Lower leg skin (tissue), 4 donors: Measurements from ENCODE around the gene COL15A1. TPM values are rescaled to one million over a fixed set of nuclear protein-coding genes. Genes with fewer than 3 reads are reported as not detected.

ENCODE experiments used
- DNase-seq, 2 donors: peaks; one replicate each; pipeline ENCODE4 v3.0.0-alpha.2; 2019; ENCODE audit warnings: low spot score in 2 of 2
- H3K4me3 ChIP-seq: fragments of 200-600 bp; sonication (generic); 2 replicates; pipeline ENCODE4 v1.5.1; 2017; ENCODE audit warnings: mild to moderate bottlenecking, low read depth; ENCODE audit not compliant: poor library complexity, severe bottlenecking
- CTCF ChIP-seq, 3 donors: fragments of 450-650 bp; IDR thresholded peaks; one replicate each; pipeline ENCODE4 v1.5.1; 2016; ENCODE audit warnings: antibody characterized with exemption in 3 of 3, mild to moderate bottlenecking in 3 of 3, moderate library complexity in 2 of 3
- POLR2A ChIP-seq, 2 donors: fragments of 450-650 bp; IDR thresholded peaks; one replicate each; pipeline ENCODE4 v1.6.1; 2016 to 2017; ENCODE audit warnings: antibody characterized with exemption in 2 of 2, mild to moderate bottlenecking in 1 of 2, moderate library complexity in 1 of 2
- WGBS, 2 donors: methylation state at CpG; one replicate each; pipeline ENCODE4 v1.1.5; 2018; 5-methylcytosine and 5-hydroxymethylcytosine counted together
- intact Hi-C: fragments of 100-400 bp; cut with DNase I; formaldehyde crosslinking; loops from one replicate; pipeline ENCODE4 v1.15.0; 2023; ENCODE audit warnings: low total_unique reads
- total RNA-seq, 4 donors: library from RNA; depleted of rRNA; stranded (reverse); fragments of >200 nt; gene quantifications; one replicate each; pipeline ENCODE4 v1.1.0, GENCODE V29; 2016

Gene COL15A1
- total RNA-seq, 4 donors from 2014 or later, result 2.3 to 14.1 (median 8.3) TPM

DNA sequence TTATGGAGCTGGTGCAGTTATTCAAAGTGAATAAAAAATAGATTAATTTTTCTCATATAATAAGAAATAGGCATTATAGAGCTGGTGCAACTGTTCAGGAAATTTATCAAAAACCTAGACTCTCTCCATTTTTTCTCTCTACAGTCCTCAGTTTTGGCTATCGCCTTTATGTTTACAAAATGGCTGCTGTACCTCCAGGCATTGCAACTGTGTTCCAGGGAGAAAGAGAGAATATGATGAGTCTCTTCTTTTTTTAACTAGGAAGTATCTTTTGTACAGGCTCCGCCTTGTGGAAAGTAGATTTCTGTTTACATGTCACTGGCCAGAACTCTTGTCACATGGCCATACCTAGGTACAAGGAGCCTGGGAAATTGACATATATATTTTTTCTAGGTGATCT, 158.1 kb downstream of the COL15A1 start:
- WGBS, 2 donors, result 97 to 100% methylated on average over 2 of the region's 2 CpGs
- intact Hi-C loops, result no loop called here
- DNase-seq, result no peak
- no peak for TF ChIP-seq POLR2A (IDR thresholded peaks at IDR 0.05)
- TF ChIP-seq CTCF (IDR thresholded peaks at IDR 0.05), result no peak
- no peak overlapping the region for H3K4me3 ChIP-seq

DNA sequence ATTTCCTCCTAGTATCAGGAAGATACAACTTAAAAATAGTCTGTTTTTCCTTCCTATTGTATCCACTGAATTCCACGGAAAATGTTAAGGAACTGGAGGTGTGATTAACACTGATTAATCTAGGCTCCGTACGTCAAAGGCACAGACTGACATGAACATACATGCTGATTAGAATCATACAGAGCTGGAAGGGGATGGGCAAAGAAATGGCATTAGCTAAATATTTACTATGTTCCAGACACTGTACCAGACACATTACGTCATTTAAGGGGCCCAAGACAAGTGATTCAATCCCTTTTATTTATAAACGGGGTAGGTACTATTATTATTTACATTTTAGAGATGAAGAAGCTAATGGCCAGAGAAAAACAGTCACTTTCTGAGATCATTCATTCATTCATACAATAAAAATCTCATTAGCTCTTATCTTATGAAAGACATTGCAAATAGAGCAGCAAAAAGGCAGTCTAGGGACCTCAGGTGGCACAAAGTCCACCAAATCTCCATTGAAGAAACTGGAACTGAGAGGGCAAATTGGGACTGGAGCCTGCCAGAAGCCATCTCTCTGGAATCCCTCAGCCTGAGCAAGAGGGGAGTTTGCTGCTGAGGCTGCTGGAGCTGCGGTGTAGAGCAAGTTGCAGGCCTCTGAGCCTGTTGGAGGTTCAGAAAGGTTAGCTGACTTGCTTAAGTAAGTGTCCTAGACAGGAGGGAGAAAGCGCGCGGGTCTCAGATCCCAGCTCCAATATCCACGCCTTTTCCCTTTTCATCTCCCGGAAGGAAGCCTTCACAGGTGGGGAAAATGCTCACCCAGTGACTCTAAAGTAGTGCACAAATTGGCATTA, 159.6 kb downstream of the COL15A1 start:
- 36 to 37% methylated on average over 11 of the region's 11 CpGs for WGBS, 2 donors
- TF ChIP-seq CTCF (IDR thresholded peaks at IDR 0.05) (no peak), POLR2A (IDR thresholded peaks at IDR 0.05) (no peak)
- H3K4me3 ChIP-seq, result no peak overlapping the region
- no peak for DNase-seq
- intact Hi-C loops, result no loop called here

DNA sequence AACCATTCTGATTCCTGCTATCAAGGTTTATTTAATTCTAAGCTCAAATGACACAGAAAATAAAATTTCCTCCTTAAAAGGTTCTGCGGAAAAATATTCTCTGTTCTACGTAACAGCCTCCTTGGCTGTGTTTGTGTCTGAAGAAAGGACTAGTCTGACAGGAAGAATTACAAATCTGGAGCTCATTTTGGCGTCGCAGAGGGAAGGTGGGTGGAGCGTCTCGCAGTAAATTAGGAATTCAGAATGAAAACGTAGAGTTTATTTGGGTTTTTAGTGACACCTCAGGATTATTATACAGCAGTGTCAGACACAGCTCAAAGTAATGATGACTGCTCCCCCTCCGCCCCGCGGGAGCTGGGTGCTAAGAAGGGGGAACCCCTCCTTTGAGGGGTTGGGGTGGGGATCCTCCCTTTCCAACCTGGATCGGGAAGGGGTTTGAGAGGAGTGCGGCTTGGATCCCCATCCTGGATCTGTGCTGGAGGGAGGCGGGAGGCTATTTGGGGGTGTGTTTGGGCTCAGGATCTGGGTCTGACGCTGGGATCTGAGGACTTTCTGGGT, 160.3 kb downstream of the COL15A1 start:
- WGBS, 2 donors, result 2 to 6% methylated on average over 14 of the region's 14 CpGs
- TF ChIP-seq POLR2A (IDR thresholded peaks at IDR 0.05) (no peak), CTCF (IDR thresholded peaks at IDR 0.05) (no peak)
- H3K4me3 ChIP-seq, result peak overlapping the region; percentile 23
- intact Hi-C loops, result no loop called here
- DNase-seq, result peak in 1 of 2 donors; percentile 29

DNA sequence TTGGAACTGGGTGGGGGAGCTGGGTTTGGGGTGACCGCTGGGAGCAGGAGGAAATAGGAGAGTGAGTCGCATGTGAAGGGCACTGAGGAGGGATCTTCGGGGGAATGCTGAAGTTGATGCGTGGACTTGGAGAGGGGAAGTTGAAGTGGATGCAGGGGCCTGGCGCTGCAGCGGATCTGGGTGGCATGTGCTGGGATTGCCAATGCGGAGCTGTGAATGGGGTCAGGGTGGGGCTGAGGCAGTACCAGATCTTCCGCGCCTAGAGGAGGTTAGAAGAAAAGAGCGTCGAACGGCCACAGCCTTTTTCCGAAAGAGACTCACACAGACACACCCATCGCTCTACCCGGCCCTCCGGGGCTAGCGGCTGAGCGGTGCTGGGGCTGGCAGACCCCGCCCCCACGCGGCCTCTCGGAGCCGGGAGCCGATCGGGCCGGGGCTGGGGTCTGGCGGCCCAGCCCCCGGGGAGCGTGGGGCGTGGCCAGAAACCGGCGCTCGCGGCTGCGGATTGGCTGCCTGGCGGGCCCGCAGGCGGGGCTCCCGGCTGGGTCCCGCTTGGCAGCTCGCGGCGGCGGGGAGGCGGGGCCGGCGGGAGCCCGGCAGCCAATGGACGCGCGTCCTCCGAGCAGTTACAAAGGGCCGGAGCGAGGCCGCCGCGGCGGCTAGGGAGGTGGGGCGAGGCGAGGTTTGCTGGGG, 160.9 kb downstream of the COL15A1 start, which contains the start of gene TGFBR1:
TGFBR1 (plus strand) TSS at position 655 of the 693 bp plus-strand sequence. CDS start 93 bp downstream, outside the sequence.
- intact Hi-C loops, result no loop called here
- TF ChIP-seq CTCF (IDR thresholded peaks at IDR 0.05) (no peak), POLR2A (IDR thresholded peaks at IDR 0.05) (peak in 1 of 2 donors; percentile 61)
- WGBS, 2 donors, result 0% methylated on average over 18 to 43 of the region's 60 CpGs
- peak within 1 kb of the TSS; percentile 57 for H3K4me3 ChIP-seq
- peak; percentile 88 to 98 for DNase-seq

- intact Hi-C loops, result no loop called here
- WGBS, 2 donors, result 0 to 1% methylated on average over 31 to 56 of the region's 118 CpGs
- TF ChIP-seq CTCF (IDR thresholded peaks at IDR 0.05) (no peak), POLR2A (IDR thresholded peaks at IDR 0.05) (no peak)
- peak; percentile 69 to 95 for DNase-seq
- H3K4me3 ChIP-seq, result peak overlapping the region; percentile 57
Observed at GRCh38 chr9:99105152-99106043, 161.7 kb downstream of the COL15A1 start.
